RWPE2 (cell line): ENCODE data around the gene GRM8.

Source experiments
- ATAC-seq: fragments of 200-7000 bp; cut with Tn5 transposase; 3 replicates; pipeline ENCODE4 v1.9.1; 2021; ENCODE audit warnings: low read depth
- DNase-seq: peaks from one replicate; pipeline ENCODE4 v3.0.0-alpha.2; 2020; ENCODE audit warnings: low spot score
- H3K27ac ChIP-seq: fragments of 450-650 bp; 2 replicates; pipeline ENCODE4 v1.5.1; 2017; ENCODE audit warnings: mild to moderate bottlenecking; ENCODE audit not compliant: poor library complexity, severe bottlenecking
- H3K27me3 ChIP-seq: fragments of 250-450 bp; sonication (Bioruptor Pico); 2 replicates; pipeline ENCODE4 v1.5.1; 2021; ENCODE audit warnings: mild to moderate bottlenecking, moderate library complexity; ENCODE audit not compliant: insufficient read depth, poor library complexity, severe bottlenecking
- H3K36me3 ChIP-seq: fragments of 250-450 bp; sonication (Bioruptor Pico); 2 replicates; pipeline ENCODE4 v1.5.1; 2020; ENCODE audit warnings: low read depth, mild to moderate bottlenecking, moderate library complexity
- H3K4me1 ChIP-seq: fragments of 250-450 bp; sonication (Bioruptor Pico); 2 replicates; pipeline ENCODE4 v1.5.1; 2021; ENCODE audit warnings: mild to moderate bottlenecking, moderate library complexity; ENCODE audit not compliant: insufficient read depth, poor library complexity, severe bottlenecking
- H3K4me3 ChIP-seq: fragments of 250-450 bp; sonication (Bioruptor Pico); 2 replicates; pipeline ENCODE4 v1.5.1; 2021; ENCODE audit warnings: mild to moderate bottlenecking, moderate library complexity; ENCODE audit not compliant: severe bottlenecking
- H3K9me3 ChIP-seq: fragments of 250-450 bp; sonication (Bioruptor Pico); 2 replicates; pipeline ENCODE4 v1.5.1; 2021; ENCODE audit warnings: mild to moderate bottlenecking, moderate library complexity; ENCODE audit not compliant: severe bottlenecking
- CTCF ChIP-seq: fragments of 450-650 bp; IDR thresholded peaks from one replicate; pipeline ENCODE4 v1.5.1; 2017; ENCODE audit warnings: mild to moderate bottlenecking, moderate library complexity; ENCODE audit not compliant: poor library complexity, severe bottlenecking

GRM8 gene

GRCh38 chr7:126608339-126608776, 644.4 kb downstream of the GRM8 start:
- H3K4me1 ChIP-seq = no peaks in the 10 kb centered on the region
- DNase-seq (no peak), ATAC-seq (peak; percentile 51; the same call in 2 of the 3 replicates)
- H3K27me3 ChIP-seq = no peaks in the 10 kb centered on the region
- H3K9me3 ChIP-seq = no peaks in the 10 kb centered on the region
- TF ChIP-seq CTCF = peak; percentile 73
- H3K4me3 ChIP-seq = no peak overlapping the region
- H3K36me3 ChIP-seq = no peaks in the 10 kb centered on the region
- H3K27ac ChIP-seq = no peak overlapping the region

- no peak for TF ChIP-seq CTCF
- ATAC-seq (no peak), DNase-seq (no peak)
- Histone ChIP-seq H3K27me3 (no peaks in the 10 kb centered on the region), H3K27ac (no peak overlapping the region), H3K4me3 (no peak overlapping the region), H3K36me3 (no peaks in the 10 kb centered on the region), H3K4me1 (no peaks in the 10 kb centered on the region), H3K9me3 (no peaks in the 10 kb centered on the region)
These were observed 646.4 kb downstream of the GRM8 start for GRCh38 chr7:126606331-126606730.

- Histone ChIP-seq H3K27me3 (no peaks in the 10 kb centered on the region), H3K4me3 (no peak overlapping the region), H3K36me3 (no peaks in the 10 kb centered on the region), H3K27ac (no peak overlapping the region), H3K4me1 (no peaks in the 10 kb centered on the region), H3K9me3 (no peaks in the 10 kb centered on the region)
- ATAC-seq = no peak
- no peak for TF ChIP-seq CTCF
- DNase-seq = no peak
These were observed 647.2 kb downstream of the GRM8 start for GRCh38 chr7:126605553-126605952.

- Histone ChIP-seq H3K36me3 (no peaks in the 10 kb centered on the region), H3K27ac (no peak overlapping the region), H3K4me3 (no peak overlapping the region), H3K9me3 (no peaks in the 10 kb centered on the region), H3K27me3 (no peaks in the 10 kb centered on the region), H3K4me1 (no peaks in the 10 kb centered on the region)
- TF ChIP-seq CTCF = no peak
- ATAC-seq (no peak), DNase-seq (no peak)
These were observed 647.7 kb downstream of the GRM8 start for GRCh38 chr7:126605056-126605455.

GRCh38 chr7:126589068-126589684, 663.6 kb downstream of the GRM8 start:
- Histone ChIP-seq H3K9me3 (no peaks in the 10 kb centered on the region), H3K27ac (peak overlapping the region; percentile 18), H3K4me1 (peaks cover 10% of the 10 kb centered on the region), H3K4me3 (no peak overlapping the region), H3K36me3 (no peaks in the 10 kb centered on the region), H3K27me3 (no peaks in the 10 kb centered on the region)
- DNase-seq (peak; percentile 79), ATAC-seq (peak; percentile 84)
- no peak for TF ChIP-seq CTCF
